ENCODE results near the gene UPP1. TPM values are rescaled to one million over a fixed set of nuclear protein-coding genes. Genes with fewer than 3 reads are reported as not detected.
A peak's percentile ranks its signal among the peaks of the same experiment; 100 is the strongest.

Gene UPP1
- total RNA-seq, 1 donor from 2014 or later = 7.9 TPM

DNA sequence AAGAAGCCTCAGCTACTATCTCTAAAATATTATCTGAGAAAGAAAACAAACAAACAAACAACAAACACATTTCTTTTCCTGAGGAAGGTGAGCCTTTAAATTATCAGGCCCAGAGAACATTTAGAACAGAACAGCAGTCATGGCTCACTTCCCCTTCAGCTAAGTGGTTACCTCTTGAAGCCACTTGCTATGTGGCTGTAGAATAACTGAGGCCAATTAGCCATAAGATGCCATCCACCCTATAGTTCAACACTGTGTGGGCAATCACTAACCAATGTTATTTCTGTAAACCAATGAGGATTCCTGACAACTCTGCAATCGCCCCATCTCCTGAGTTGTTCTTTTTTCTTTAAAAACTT is 3.7 kb upstream of the UPP1 start:
- no peak for DNase-seq (ENCODE audit: low read depth in 2 of 2)

DNA sequence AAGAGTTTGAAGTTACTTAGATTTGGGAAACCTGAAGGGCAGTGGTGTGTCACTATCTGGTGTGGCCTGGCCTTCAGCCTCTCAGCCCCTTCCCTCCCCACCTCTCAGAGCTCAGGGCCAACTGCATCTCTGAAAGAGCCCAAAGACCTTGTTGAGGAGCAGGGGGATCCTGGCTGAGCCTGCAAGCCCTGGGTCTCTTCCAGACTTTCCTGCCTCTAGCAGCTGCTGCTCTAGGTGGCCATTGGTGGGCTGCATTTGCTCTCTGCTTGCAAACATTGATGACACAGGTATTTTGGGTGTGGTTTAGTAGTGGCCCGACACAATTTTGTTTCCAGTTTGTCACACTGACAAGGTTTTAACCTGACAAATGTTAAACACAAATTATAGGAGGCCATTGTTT is 3.1 kb upstream of the UPP1 start:
- DNase-seq (ENCODE audit: low read depth in 2 of 2) = no peak

DNA sequence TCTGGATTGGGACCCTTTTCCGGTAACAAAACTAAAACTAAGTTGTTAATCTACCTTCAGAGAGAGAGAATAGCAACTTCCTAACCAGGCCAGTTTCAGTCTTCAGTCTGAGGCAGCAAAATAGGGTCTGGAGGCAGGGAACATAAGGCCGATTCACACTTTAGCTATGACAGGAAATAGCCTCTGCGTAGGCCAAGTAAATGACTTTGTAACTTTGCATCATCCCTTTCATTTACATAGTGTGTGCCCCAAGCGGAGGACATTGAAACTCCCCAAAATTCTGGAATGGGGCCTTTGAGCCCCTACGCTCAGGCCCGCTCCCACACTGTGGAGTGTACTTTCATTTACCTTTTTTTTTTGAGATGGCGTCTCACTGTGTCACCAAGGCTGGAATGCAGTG is 1.7 kb upstream of the UPP1 start:
- DNase-seq (ENCODE audit: low read depth in 2 of 2) = peak; percentile 34 to 80

DNA sequence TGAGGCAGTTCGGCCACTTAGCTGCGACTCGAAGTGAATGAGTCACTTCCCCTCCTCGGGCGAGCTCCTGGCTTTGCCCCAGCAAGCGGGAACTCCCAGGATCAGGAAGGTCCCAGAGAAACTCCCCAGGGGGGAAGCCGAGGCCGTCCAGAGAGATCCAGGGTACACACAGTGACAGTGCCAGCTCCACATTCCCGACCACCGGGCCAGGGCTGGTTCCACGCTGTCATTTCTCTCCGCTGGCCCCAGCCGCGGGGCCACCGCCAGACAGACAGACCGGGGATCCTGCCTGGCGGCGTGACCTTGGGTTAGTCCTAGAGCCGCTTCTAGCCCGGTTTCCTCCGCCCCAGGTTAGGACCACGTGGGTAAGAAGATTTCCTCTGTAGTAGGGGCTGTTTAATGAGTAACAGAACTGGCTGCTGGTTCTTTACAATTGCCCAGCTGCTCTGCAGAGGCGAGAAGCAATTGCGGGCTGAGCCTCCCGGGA is 463 bp upstream of the UPP1 start:
- peak; percentile 58 to 95 for DNase-seq (ENCODE audit: low read depth in 2 of 2)

DNA sequence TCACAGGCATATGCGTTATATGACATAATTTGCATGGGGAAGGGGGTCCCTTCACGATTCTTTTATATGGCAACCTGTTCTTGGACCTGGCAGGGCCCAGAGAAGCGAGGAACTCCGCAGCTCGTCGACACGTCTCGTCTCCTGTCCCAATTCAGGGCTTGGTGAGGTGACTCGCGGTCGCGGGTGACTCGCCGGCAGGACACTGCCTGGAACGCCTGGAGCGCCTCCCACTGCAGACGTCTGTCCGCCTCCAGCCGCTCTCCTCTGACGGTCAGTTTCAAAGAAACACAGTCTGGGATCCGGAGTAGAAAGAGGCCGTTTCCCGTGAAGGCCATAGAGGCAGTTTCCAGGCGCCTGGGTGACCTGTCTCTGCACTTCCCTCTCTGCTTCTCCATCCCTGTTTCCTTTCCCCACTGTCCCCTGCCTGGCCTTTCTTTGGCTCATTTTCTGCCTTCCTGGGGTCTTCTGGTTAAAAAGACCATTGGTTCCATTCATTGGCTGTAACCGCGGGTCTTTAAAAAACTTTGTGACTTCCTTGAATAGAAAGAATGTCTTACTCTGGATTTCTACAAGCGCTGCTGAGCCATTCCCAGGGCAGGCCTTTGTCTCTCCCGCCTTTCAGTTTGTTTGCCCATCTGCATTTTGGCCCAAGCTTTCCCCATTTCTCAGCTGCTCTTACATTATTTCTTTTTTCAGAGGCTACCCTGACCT is 1.2 kb downstream of the UPP1 start:
- peak; percentile 30 to 75 for DNase-seq (ENCODE audit: low read depth in 2 of 2)

DNA sequence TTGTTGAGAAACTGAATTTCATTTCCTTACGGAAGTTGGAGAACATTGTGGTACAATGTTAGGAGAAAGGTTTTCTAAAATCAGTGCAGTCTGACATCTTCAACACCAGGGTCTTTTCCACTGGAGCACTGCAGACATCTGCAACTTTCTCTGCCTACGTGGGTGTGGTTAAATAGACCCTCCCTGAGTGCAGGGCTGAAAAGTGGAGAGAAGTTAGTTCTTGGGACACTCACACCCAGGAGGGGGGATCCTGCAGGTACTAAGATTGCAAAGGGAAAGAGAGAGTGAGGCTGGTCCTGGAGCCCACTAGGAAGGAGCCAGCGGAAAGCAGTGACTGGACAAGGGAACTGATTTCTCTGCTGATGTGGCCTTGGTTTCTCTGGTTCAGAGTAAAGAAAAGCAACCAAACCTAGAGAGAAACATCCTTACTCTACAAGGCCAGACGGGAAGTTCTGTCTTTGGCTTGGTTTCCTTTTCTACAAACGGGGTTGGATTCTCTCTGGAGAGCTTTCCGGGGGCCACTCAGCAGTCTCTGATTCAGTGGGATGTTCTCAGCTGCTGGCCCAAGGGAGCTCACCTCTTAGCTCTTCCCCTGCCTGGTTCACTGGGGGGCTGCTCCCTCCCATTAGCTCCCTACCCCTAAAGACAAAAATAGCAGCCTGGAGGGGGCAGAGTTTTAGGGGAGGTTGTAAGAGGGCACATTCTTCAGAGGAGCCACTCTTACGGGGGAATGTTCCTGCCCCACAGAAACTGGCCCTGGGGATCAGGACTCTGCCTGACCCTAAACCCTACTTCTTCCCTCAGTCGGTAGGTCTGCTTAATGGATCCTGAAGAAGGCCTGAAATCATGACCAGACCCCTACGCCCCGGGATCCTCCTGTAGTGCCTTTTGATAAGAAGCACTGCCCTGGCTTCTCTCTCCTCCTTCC is 2.7 kb downstream of the UPP1 start:
- DNase-seq (ENCODE audit: low read depth in 2 of 2) = peak in 1 of 2 donors; percentile 39

DNA sequence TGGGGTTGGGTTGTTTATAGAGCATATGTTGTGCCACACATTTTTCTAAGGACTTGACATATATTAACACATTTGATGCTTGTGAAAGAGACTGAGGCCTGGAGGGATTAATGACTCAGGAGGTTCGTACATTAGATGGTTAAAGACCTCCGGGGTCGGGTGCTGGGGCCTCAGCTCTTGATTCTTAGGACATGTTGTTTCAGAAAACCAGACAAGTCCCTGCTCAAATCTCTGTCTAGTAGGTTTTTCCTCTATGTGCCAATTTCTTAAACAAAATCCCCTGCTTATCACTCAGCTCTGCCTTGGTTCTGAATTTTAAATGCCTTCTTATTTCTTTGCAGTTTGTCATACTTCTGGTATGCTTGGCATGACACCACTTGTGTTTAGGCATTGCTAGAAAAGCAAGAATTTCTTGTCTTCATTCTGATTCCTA is 5.8 kb downstream of the UPP1 start:
- DNase-seq (ENCODE audit: low read depth in 2 of 2) = no peak

DNA sequence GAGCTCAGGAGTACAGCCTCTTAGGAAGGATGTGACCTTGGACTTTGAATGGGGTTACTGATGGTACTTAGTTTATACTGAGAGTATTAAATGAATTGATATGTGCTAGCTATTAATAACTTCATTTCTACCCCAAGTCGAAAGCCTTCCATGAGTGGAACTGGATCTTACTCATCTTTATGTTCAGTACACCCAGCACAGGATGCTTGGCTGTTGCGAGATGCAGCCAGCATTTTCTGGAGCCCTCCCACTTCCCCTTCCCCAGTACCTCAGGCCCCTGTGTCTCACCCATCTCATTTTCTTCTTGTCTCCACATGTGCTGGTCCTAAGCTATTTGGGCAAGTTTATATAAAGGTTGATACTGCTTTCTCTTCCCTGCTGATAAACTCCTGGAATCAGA is 7.2 kb downstream of the UPP1 start:
- DNase-seq (ENCODE audit: low read depth in 2 of 2) = peak in 1 of 2 donors; percentile 50

DNA sequence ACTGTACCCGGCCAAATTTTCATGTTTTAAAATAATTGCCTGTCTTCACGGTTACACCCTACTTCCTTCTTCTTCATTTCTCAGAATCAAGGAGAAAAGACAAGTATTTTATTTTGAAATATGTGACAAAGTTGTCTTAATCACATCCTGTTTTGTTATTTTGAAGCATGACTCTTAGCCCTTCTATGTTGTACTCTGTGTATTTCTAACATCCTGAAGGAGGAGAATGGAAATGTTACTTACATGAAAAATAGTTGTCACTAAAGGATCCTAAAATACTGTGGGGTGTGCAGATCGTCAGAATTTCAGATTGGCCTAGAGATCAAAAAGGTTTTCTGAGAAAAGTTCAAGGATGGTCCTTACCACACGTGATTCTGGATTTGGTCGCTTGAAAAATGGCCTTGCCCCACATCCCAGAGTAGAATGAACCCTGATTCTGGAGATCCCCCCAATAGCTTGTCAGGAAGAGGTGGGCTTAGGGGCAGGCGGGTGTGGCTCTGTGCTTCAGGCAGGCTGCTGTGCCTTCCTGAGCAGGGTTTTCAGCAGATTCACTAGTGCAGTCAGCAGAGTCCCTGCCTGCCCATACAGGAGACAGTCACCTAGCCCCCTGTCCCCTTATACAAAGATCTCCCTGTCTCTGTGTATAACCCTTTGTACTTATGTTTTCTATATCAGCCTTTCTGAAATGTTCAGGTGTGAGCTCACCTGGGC is 8.6 kb downstream of the UPP1 start:
- peak in 1 of 2 donors; percentile 57 for DNase-seq (ENCODE audit: low read depth in 2 of 2)

DNA sequence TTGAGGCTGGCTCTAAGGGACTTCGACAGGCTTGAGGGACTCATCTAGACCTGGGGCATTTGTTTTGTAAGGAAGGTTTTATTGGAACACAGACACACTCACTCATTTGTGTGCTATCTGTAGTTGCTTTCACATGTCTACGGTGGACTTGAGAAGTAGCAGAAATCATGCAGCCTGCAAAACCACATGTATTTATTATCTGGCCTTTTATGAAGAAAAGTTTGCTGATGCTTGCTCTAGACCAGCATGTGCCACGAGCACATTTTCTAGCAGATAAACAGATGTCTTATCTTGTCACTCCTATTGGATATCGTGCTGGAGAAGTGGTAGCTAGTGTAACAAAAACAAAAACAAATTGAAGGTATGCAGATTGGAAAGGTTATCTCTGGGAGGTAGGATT is 9.8 kb downstream of the UPP1 start:
- no peak for DNase-seq (ENCODE audit: low read depth in 2 of 2)

DNA sequence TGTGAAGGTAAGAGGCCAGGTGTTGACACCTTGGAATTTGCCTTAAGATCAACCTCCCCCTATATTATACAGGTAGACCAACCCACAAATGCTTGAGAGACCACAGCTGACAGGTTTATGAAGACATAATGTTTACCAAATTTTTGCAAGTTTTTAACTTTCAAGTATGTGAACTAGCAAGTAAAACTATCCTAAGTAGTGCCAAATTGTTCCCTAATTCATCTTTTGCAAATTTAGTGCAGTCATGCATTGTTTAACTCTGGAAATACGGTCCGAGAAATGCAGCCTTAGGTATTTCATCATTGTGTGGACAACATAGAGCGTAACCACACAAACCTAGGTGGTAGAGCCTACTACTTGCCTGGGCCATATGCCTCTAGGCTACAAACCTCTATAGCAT is 10.7 kb downstream of the UPP1 start:
- DNase-seq (ENCODE audit: low read depth in 2 of 2) = no peak

DNA sequence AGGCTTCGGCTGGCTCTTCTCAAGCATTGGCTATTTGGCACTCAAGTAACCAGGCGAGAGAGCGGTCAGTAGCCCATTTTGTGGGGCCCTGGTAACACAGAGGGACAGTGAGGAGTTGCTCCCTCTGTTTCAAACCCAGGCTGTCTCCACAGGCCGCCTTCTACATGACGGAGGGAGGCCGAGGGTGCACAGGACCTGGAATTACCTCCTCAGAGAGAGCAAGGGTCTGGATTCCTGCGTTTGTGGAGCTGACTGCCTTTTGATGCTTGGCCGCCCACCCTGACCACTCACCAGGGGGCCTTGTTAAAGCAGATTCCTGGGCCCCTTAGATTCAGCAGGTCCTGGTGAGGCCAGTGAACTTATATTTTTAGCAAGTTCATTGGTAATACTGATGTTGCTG is 12.3 kb downstream of the UPP1 start:
- no peak for DNase-seq (ENCODE audit: low read depth in 2 of 2)

DNA sequence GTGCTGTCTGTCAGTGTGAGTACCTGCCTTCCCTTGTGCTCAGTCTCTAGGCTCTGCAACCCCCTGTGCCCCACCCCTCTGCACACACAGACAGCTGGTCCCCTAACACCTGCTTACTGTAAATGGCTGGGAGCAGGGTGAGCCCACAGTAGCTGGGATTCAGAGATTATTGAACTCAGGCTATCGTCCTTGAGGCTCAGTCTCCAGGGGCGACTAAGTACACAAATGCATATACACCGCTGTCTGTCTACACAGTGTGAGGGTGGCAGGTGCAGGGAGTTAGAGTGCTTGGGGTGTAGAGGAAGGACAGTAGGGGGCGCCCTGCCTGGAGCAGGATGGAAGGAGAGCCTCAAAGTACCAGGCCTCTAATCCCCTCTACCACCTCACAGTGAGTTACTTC is 12.9 kb downstream of the UPP1 start:
- DNase-seq (ENCODE audit: low read depth in 2 of 2) = no peak

DNA sequence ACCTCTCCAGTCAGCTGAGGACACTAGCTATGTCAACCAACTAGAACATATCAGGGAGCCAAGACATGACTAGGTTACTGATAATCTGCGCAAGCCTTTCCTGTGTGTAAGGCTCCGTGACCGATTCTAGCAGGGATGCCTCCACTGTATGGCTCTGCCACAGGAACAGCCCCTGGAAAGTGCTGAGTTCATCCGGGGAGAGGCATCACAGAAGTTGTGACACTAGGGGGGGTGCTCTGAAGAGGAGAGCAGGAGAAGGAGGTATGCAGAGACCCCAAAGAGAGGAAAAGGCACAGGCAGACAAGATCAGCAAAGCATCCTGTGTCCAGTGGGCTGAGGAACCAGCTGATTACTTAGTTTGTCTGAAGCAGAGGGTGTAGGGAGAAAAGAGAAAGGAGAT is 13.5 kb downstream of the UPP1 start:
- no peak for DNase-seq (ENCODE audit: low read depth in 2 of 2)

DNA sequence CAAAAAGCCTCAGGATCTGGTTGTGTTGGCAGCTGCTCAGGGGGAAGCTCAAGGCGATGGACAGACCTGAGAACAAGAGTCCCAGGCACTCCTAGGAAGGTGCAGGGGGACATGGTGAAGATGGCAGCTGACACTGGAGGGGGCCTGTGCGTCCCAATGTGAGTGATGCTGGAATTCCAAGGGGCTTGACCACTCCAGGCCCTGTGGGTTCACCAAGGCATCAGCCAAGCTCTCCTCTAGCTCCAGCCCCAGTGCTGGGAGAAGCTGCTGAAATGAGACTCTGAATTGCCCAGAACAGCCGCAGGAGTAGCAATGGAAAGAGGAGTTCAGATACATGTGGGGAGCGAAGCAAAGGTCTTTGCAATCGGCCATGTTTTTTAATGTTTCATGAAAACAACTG is 16.0 kb downstream of the UPP1 start:
- no peak for DNase-seq (ENCODE audit: low read depth in 2 of 2)

DNA sequence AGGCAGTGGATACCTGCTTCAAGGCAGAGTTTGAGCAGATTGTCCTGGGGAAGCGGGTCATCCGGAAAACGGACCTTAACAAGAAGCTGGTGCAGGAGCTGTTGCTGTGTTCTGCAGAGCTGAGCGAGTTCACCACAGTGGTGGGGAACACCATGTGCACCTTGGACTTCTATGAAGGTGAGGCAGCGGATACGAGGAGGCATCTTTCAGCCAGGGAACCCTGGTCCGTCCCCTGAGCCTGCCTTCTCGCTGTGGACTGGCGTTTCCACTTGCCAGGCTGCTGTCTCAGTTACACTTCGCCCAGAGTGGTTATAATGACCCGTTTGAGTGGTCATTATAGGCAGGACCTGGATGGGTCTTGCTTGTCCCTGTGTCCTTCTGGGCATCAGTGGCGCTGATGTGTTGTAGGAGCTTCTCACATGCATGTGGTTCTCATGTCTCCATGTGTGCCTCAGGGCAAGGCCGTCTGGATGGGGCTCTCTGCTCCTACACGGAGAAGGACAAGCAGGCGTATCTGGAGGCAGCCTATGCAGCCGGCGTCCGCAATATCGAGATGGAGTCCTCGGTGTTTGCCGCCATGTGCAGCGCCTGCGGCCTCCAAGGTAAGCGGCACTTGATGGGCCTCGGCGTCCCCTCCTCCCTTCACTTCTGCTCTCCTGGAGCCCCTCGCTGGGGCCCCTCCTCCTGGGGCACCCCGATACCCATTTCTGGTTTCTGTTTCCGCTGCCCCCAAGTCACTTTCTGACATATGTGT is 18.0 kb downstream of the UPP1 start:
- no peak for DNase-seq (ENCODE audit: low read depth in 2 of 2)

DNA sequence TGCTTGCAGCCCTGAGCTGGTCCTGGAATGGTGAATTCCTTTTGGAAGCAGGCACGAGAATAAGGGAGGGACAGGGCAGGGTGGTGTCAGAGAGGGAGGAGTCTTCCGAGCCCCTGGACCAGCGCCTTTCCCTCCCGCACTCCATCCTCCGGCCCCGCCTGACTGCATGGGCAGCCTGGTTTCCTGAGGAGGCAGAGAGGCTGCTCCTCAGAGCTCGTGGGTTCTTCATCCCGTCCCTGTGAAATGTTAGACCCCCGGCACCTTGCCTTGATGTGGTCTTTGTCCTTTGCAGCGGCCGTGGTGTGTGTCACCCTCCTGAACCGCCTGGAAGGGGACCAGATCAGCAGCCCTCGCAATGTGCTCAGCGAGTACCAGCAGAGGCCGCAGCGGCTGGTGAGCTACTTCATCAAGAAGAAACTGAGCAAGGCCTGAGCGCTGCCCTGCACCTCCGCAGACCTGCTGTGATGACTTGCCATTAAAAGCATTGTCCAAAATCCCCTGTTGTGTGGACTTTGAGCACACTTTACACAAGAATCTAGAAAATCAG is 18.9 kb downstream of the UPP1 start:
- DNase-seq (ENCODE audit: low read depth in 2 of 2) = no peak

DNA sequence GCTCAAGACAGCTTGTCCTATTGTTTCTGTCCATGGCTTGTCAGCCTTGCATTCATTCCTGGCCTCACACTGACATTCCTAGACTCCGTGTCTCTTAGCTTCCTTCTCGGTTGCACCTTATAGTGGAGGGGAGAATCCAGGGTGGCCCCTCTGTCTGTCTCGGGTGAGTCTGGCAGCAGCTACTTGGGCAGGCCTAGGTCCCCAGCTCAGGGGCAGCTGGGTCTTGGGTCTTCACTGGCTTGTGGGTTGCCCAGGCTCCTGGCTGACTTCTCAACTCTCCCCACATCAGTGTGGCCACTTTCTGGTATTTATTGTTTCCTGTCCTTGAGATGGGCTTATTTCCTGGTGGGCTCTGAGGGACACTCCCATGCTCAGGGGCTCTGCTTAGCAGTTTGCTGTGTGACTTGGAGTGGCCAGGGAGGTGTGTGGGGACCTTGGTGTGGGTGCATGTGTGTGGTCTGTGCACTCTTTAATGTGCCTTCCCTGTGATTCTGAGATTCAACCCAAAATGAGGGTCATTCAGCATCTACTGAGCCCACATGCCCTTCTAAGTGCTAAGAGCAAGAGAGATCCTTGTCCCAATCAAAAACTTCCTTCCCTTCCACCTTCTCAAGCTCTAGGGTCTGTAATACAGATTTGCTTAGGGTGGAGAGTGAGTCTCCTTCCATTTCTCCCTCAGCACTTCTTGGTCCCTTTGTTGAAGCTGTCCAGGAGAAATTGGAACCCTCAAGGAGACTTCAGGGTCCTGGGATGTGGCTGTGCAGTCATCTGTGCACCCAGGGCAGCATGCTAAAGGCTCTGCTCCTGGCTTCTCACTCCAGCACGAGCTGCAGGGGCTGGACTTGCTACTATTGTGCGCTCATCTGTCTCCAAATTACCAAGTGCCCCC is 20.1 kb downstream of the UPP1 start:
- no peak for DNase-seq (ENCODE audit: low read depth in 2 of 2)

DNA sequence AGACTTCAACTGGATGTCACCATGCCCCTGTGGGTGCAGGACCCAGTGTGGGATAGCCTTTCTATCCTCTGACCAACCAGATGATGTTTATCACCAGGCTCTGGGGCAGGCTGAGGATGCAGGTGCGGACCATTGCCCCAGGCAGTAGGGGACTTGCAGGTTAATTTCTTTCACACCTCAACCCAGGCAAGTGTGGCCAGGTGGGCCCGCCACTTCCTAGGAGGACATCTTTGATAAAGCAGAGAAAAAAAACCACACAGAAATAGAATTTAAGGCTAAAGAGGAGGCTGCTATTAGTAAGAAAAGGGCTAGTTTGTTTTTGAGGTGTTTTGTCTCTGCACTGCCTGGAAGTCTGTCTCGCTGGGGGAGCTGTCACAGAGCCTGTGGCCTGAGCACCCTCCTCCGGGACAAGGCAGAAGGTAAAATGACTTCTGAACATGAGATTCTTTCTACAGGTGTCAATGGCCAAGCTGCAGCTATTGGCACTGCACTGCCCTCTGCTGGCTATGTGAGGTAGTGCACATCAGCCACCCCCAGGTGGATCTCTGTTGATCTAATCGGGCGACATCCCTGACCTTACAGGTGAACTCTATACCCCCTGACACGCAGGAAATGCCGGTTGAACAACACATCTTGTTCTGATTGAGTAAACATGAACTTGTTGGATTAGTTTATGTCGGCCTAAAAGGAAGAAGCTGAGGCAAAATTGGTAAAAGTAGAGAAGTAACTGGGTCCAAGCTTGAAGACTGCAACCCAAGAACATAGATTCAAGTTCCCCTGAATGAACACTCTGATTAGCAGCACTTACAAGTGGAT is 21.0 kb downstream of the UPP1 start:
- peak; percentile 56 to 66 for DNase-seq (ENCODE audit: low read depth in 2 of 2)

Measured in lung microvascular endothelial cell (primary cell).